ENCODE measurements around the gene MESP2. TPM values are rescaled to one million over a fixed set of nuclear protein-coding genes. Genes with fewer than 3 reads are reported as not detected.
A peak's percentile ranks its signal among the peaks of the same experiment; 100 is the strongest.

Gene MESP2
- total and polyA plus RNA-seq, 2 of the 8 experiments (the other 6 are each of a cell fraction or from before 2014, with no cell fraction given), result 0.35 to 0.80 TPM

- H2AK5ac ChIP-seq (ENCODE audit: low read depth, low read length), result no peak overlapping the region
- H2BK12ac ChIP-seq (ENCODE audit: low read depth, low read length), result no peak overlapping the region
- H3K79me1 ChIP-seq (ENCODE audit: low read depth, low read length), result no peaks in the 10 kb centered on the region
- H2AFZ ChIP-seq (ENCODE audit: low read length), result no peak overlapping the region
- H2BK20ac ChIP-seq (ENCODE audit: low read length), result no peak overlapping the region
- no peaks in the 10 kb centered on the region for H3K9me3 ChIP-seq (ENCODE audit: insufficient read depth in 2 of 2, low read depth in 1 of 2, low read length in 1 of 2)
- H3K79me2 ChIP-seq (ENCODE audit: control insufficient read depth in 1 of 2, insufficient read depth in 2 of 2, low read length in 2 of 2), result no peaks in the 10 kb centered on the region
- H2BK5ac ChIP-seq (ENCODE audit: low read depth, low read length), result no peak overlapping the region
- H3K18ac ChIP-seq (ENCODE audit: extremely low read depth, low read length), result no peak overlapping the region
- no peak overlapping the region for H4K8ac ChIP-seq (ENCODE audit: extremely low read depth, insufficient read depth, low read length)
- peak; percentile 53 for TF ChIP-seq MAFK (IDR thresholded peaks at IDR 0.05; ENCODE audit: low read depth, low read length)
- no peak for TF ChIP-seq ZNF274 (IDR thresholded peaks at IDR 0.05; ENCODE audit: borderline replicate concordance, extremely low read depth, low read length)
- no peak for TF ChIP-seq JUN (IDR thresholded peaks at IDR 0.05; ENCODE audit: low read depth, low read length)
- TF ChIP-seq, protein P1, sequence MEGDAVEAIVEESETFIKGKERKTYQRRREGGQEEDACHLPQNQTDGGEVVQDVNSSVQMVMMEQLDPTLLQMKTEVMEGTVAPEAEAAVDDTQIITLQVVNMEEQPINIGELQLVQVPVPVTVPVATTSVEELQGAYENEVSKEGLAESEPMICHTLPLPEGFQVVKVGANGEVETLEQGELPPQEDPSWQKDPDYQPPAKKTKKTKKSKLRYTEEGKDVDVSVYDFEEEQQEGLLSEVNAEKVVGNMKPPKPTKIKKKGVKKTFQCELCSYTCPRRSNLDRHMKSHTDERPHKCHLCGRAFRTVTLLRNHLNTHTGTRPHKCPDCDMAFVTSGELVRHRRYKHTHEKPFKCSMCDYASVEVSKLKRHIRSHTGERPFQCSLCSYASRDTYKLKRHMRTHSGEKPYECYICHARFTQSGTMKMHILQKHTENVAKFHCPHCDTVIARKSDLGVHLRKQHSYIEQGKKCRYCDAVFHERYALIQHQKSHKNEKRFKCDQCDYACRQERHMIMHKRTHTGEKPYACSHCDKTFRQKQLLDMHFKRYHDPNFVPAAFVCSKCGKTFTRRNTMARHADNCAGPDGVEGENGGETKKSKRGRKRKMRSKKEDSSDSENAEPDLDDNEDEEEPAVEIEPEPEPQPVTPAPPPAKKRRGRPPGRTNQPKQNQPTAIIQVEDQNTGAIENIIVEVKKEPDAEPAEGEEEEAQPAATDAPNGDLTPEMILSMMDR (IDR thresholded peaks at IDR 0.05; ENCODE audit: control extremely low read depth in 1 of 3, insufficient read depth in 1 of 3, low read depth in 1 of 3, low read length in 3 of 3), result peak in 1 of 3 experiments; percentile 24; a peak in 1 of 4 replicates
- 0 out of 2 replicates have a peak, but pooled peaks have one; percentile 43 for TF ChIP-seq BACH1 (IDR thresholded peaks at IDR 0.05; ENCODE audit: low read length)
- TF ChIP-seq, protein P2, sequence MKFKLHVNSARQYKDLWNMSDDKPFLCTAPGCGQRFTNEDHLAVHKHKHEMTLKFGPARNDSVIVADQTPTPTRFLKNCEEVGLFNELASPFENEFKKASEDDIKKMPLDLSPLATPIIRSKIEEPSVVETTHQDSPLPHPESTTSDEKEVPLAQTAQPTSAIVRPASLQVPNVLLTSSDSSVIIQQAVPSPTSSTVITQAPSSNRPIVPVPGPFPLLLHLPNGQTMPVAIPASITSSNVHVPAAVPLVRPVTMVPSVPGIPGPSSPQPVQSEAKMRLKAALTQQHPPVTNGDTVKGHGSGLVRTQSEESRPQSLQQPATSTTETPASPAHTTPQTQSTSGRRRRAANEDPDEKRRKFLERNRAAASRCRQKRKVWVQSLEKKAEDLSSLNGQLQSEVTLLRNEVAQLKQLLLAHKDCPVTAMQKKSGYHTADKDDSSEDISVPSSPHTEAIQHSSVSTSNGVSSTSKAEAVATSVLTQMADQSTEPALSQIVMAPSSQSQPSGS (IDR thresholded peaks at IDR 0.05; ENCODE audit: low read length), result no peak
- no peak for TF ChIP-seq FOSL1 (IDR thresholded peaks at IDR 0.05; ENCODE audit: insufficient read depth, low read depth, low read length)
- H3K27me3 ChIP-seq (replicated peaks in 1 of 4; ENCODE audit: control insufficient read depth in 3 of 4, extremely low read depth in 1 of 4, insufficient read depth in 3 of 4, low read length in 3 of 4), result peaks cover 13 to 27% (median 22%) of the 10 kb centered on the region in 4 experiments
- no peak overlapping the region for H3K14ac ChIP-seq (ENCODE audit: insufficient read length)
- H3K4ac ChIP-seq (replicated peaks; ENCODE audit: insufficient read length, low read depth, low read length), result no peak overlapping the region
- no peak overlapping the region for H3K27ac ChIP-seq (ENCODE audit: low read depth, low read length)
- FAIRE-seq (no peak), DNase-seq (ENCODE audit: low read depth in 1 of 2, low spot score in 2 of 2) (no peak)
- no peak overlapping the region for H4K5ac ChIP-seq (ENCODE audit: insufficient read length, low read depth, low read length)
- H4K20me1 ChIP-seq (replicated peaks in 1 of 2; ENCODE audit: control insufficient read depth in 1 of 2, insufficient read depth in 2 of 2, low read length in 2 of 2), result no peaks in the 10 kb centered on the region
- no peak overlapping the region for H3K23ac ChIP-seq (ENCODE audit: insufficient read length)
- no peak overlapping the region for H2BK15ac ChIP-seq (ENCODE audit: low read length)
- no peaks in the 10 kb centered on the region for H3K36me3 ChIP-seq (ENCODE audit: control insufficient read depth in 2 of 4, insufficient read depth in 4 of 4, low read length in 3 of 4)
- no peak overlapping the region for H2BK120ac ChIP-seq (replicated peaks; ENCODE audit: low read depth, low read length)
- no peak overlapping the region for H3K56ac ChIP-seq (replicated peaks; ENCODE audit: insufficient read length, low read depth, low read length)
- ChIA-PET POLR2A (ENCODE audit: partially characterized antibody) (interaction anchor here (1.3 kb wide), 1 partner anchor 8 kb away, joined by 6 read pairs; no protein-coding TSS in a partner anchor), CTCF (ENCODE audit: partially characterized antibody) (interaction anchor here (0.6 to 6.5 kb wide), 21 partner anchors 8 to 829 kb away, joined by 3 to 90 read pairs (median 4); partner anchors contain the start of gene ANPEP)
- no peak overlapping the region for H4K91ac ChIP-seq (replicated peaks; ENCODE audit: insufficient read length, low read length)
- H3K4me3 ChIP-seq (ENCODE audit: extremely low read depth in 1 of 4, insufficient read depth in 2 of 4, low read depth in 3 of 4, low read length in 4 of 4), result no peak overlapping the region
- no peak overlapping the region for H3K4me2 ChIP-seq (ENCODE audit: insufficient read depth in 1 of 2, low read depth in 2 of 2, low read length in 2 of 2)
- H3K23me2 ChIP-seq (ENCODE audit: low read depth, low read length), result no peaks in the 10 kb centered on the region; the same call in 1 of the 2 replicates
- no peak overlapping the region for H3K9ac ChIP-seq (replicated peaks in 1 of 4; ENCODE audit: extremely low read depth in 1 of 4, low read depth in 3 of 4, low read length in 3 of 4)
- 64% methylated on average over 3 of the region's 3 CpGs; no CpG with 5 or more reads in 1 of the 2 experiments for WGBS, 2 experiments (ENCODE audit: extremely low coverage in 1 of 2, insufficient coverage in 1 of 2, insufficient read length in 1 of 2, insufficient replicate concordance in 2 of 2, low coverage in 1 of 2, low lambda C conversion rate in 2 of 2, missing lambda C conversion rate in 1 of 2)
- peaks cover 0 to 4% (median 1%) of the 10 kb centered on the region in 4 experiments; a peak in 2 of 7 replicates for H3K4me1 ChIP-seq (replicated peaks in 1 of 4; ENCODE audit: control insufficient read depth in 3 of 4, insufficient read depth in 4 of 4, low read length in 3 of 4)
Observed at GRCh38 chr15:89772932-89773583, 3.1 kb upstream of the MESP2 start.
